GM18909 (cell line): ENCODE data around the gene TRIM24.
"Not testable (repeated sequence)": the region's sequence is repeated elsewhere in the genome, so short reads cannot be mapped to it uniquely, and the experiment has no call there.

ENCODE experiments used
- ATAC-seq: cut with Tn5 transposase; IDR thresholded peaks from one replicate; pipeline ENCODE4 v1.9.1; 2021; ENCODE audit warnings: mild to moderate bottlenecking; ENCODE audit not compliant: unreplicated experiment, poor library complexity

Gene TRIM24

DNA sequence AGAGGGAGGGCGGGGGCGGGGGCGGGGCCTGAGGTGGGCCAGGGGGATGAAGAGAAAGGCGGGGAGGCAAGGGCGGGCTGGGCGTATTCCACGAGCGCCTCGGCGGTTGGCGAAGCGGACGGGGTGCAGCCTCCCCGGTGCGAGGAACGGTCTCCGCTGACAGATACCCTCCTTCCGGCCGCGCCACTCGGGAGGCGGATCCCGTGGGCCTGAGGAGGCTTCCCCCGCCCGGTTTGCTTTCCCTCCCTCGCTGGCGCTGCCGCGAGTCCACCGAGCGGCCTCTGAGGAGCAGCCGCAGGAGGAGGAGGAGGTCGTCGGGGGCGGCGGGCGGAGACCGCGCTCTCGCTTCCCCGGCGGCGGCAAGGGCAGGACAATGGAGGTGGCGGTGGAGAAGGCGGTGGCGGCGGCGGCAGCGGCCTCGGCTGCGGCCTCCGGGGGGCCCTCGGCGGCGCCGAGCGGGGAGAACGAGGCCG, at the start of gene TRIM24:
TRIM24 (plus strand) TSS at position 84 of the 473 bp plus-strand sequence; CDS start at position 374, 290 bp downstream.
- ATAC-seq: peak; percentile 78

DNA sequence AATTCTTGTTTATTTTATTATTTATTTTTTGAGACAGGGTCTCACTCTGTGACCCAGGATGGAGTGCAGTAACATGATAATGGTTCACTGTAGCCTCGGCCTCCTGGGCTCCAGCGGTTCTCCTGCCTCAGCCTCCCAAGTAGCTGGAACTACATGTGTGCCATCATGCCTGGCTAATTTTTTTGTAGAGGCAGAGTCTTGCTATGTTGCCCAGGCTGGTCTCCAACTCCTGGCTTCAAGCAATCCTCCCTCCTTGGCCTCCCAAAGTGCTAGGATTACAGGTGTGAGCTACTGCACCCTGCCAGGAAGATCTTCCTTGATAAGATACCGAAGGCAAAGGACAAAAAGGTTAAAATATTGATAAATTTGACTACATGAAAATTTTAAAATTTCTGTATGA, 48.0 kb upstream of the TRIM24 start:
- ATAC-seq: not testable (repeated sequence)

DNA sequence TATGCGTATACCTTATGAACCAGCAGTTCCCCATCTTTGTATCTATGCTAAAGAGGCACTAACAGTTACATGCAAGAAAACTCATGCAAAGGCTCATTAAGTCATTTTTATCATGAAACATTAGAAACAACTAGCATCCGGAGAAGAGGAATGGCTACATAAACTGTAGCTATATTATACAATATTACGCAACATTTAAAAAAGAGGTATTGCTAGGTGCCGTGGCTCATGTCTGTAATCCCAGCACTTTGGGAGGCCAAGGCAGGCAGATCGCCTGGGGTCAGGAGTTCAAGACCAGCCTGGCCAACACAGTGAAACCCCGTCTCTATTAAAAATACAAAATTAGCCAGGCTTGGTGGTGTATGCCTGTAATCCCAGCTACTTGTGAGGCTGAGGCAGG, 47.1 kb upstream of the TRIM24 start:
- not testable (repeated sequence) for ATAC-seq

DNA sequence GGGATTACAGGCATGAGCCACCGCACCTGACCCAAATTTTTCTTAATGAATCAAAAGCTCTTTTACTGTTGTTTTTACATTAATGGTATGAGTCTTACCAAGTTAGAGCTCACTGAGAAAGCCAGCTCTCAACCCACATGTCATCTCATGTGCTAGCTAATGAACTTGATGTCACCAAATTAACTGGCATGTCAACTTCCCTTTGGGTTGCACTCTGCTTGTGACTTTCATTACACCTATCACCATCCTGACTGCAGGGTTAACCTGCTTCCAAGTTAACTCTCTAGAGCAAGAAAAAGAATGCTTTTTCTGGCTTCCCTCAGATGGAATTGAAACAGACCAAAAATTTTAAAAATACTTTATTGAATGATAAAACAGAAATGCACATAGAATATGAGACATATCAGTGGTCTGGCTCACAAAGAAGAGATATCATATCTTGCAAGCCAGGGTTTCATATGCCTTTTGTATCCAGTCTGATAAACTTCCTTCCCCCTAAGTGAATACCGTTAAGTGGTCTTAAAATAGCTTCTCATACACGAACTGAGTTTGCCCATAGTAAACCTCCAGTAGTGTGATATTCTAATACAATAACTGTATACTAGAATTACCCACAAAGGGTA, 42.9 kb upstream of the TRIM24 start:
- no peak for ATAC-seq

DNA sequence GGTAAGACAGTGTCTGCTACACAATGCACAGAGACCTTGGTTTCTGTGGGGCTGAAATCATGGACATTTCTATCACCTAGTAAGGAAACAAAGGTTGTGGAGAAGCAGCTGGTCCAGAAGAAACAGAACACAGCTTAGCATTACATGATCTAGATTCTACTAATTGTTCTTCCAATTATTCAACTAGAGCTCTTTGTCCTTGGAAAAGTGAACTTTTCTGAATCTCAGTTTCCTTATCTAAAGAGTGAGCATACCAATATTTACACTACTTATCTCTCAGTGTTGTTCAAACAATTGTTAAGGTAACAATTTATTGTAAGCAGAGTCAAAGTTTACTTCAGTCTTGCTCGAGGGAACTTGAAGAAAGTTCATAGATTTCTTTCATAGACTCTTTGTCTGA, 42.3 kb upstream of the TRIM24 start:
- no peak for ATAC-seq

DNA sequence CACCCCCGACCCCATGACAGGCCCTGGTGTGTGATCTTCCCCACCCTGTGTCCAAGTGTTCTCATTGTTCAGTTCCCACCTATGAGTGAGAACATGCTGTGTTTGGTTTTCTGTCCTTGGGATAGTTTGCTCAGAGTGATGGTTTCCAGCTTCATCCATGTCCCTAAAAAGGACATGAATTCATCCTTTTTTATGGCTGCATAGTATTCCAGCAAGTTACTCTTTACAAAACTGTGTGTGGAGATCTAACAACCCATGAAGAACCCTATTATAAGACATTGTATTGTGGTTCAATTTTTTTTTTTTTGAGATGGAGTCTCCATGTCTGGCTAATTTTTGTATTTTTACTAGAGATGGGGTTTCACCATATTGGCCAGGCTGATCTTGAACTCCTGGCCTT, 41.7 kb upstream of the TRIM24 start:
- not testable (repeated sequence) for ATAC-seq

DNA sequence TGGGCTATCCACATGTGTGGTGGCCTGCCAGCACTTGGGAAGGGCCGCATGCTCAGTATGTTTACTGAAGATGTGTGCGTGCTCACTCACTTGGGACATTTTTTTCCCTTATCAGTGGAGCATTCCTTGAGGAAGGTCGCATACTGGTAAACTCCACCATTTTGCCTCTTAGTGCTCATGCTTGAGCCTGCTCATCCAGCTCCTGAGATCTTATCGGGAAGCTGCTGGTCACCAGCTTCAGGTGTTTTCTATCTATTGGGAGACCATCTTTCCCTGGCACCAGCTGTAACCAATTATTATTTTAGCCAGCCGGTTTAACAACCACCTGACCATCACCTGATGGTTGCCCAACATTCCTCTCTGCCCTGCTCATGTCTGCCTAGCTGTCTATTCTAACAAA, 35.0 kb upstream of the TRIM24 start:
- no peak for ATAC-seq

DNA sequence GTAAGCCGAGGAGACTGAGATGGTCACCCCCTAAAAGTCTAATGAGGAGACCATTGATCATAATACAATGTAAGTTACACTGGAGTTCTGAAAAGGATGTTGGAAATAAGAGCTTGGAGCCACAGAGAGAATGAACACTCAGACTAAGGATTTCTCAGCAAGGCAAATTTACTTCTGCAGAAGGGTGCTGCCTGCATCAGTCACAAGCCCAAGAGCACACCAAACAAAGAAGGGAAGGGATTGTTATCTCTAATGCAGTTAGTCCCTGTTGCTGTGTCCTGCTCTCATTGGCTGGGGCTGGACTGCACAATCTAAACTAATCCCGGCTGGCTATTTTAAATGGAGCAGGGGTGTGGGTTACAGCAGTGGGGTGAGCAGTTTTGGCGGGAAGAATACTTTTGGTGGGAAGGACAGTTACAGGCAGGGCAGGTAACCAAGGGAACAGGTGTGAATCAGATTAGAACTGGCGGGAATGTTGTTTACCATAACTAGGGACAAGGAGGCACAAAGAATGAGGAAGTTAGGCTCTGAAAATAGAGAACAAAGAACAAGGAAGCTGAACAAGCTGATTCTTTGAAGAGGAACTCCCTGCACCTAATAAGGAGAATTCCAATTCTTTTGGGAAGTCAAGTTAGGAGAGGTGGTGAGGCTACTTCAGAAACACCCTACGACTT, 30.3 kb upstream of the TRIM24 start:
- ATAC-seq: no peak

DNA sequence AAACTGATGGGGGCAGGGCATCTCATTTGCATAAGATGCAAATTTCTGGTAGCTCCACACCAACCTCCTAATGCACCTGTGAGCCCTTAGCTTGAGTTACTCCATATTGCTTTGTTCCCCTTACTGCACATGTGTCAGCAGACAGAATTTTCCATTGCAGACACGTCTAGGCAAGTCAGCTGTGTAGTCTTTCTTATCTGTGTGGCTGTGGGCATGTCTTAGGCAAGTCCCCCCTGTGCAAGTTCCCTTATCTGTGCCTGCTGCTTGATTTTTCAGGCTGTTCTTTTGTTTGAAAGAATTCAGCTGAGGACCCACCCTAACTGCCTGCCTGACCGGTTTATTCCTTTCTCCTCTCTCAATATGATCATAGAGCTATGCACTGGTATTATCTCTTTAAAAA, 28.5 kb upstream of the TRIM24 start:
- ATAC-seq: no peak

DNA sequence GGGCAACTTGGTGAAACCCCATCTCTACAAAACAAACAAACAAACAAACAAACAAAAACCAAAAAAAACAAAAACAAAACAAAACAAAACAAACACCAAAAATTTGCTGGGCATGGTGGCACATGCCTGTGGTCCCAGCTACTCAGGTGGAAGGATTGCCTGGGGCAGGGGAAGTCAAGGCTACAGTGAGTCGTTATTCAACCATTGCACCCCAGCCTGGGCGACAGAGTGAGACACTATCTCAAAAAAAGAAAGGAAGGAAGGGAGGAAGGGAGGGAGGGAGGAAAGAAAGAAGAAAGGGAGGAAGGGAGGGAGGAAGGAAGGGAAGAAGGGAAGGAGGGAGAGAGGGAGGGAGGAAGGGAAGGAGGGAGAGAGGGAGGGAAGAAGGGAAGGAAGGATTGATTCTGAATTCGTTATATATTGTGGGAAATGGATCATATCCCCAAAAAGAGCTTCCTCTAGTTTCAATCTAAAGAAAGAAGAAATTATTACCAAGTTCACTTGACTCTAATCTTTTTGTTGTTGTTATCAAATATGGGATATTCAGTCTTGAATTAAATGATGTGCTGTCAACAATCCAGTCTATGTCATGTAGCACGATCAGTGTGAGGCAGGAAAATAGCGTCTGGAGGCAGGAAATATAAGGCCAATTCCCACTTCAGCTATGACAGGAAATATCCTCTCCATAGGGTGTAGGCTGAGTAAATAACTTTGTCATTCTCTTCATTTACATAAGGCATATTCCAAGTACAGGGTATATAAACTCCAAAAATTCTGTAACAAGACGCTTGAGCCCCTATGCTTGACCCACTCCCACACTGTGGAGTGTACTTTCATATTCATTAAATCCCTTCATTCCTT, 26.2 kb upstream of the TRIM24 start:
- no peak for ATAC-seq

DNA sequence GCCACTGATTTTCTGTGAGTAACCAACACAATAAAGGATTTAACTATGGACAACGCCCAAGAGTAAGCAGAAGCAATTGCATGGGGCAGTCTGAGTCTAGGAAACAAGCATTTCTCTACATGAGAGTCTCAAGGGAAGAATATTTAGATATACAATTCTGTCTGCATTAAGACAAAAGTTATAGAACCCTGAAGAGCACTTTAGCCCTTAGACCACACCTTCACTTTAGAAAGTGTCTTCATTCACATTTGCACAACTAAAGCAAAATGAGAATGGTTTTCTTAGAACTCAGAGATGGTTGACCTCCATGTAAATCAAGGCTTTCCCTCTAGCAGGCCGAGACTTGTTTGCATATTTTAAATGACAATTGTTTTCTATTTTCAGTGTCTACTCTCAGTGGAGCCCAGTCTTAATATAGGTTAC, 25.5 kb upstream of the TRIM24 start:
- no peak for ATAC-seq

DNA sequence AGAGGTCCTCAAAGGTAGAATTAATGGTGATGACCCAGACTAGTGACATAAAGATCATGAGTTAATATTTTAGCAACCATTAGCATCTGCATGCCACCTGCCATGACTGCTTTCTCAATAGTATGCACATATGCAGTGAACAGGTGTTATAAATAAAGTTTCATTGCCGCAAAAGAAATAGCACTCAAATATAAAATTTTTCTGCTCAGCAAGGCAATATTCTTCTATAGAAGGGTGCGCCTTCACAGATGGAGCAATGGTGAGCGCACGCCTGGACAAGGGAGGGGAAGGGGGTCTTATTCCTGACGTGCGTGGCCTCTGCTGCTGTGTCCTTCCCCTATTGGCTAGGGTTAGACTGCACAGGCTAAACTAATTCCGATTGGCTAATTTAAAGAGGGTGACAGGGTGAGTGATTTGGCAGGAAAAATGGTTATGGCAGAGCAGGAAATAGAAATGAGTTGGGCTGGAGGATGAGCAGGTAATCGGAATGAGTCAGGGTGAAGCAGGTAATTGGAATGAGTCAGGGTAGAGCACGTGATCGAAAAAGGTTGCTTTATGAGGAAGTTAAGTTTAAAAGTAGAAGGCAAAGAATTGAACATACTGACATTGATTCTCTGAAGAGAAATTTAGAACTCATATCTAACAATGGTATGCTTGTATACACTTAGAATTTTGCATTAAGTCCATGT, 24.7 kb upstream of the TRIM24 start:
- ATAC-seq: no peak

DNA sequence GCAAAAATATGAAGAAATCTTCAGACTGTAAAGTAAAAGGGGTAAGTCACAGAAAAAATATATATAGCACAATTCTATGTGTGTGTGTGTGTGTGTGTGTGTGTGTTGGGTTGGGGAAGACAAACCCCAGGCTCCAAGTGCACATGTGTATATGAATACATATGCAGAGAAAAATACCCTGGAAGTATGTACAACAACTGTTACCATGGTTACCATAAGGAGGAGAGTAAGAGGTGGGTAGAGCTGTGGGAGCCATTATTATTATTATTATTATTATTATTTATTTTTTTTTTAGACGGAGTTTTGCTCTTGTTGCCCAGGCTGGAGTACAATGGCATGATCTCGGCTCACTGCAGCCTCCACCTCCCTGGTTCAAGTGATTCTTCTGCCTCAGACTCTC, 23.7 kb upstream of the TRIM24 start:
- no peak for ATAC-seq

DNA sequence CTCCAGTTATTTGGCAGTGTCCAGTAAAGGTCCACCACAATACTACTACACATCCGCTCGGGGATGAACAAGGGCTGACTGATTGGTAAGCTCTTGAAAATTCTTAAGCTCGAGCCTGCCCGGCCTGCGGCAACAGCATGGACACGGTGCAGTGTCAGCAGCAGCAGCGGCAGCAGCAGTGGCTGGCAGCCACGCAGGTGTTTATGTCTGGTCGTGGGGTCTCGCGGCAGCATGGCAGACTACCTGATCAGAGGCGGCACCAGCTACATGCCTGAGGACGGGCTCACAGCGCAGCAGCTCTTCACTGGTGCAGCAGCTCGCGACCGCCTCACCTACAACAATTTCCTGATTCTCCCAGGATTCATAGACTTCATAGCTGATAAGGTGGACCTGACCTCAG, 19.6 kb upstream of the TRIM24 start:
- no peak for ATAC-seq

DNA sequence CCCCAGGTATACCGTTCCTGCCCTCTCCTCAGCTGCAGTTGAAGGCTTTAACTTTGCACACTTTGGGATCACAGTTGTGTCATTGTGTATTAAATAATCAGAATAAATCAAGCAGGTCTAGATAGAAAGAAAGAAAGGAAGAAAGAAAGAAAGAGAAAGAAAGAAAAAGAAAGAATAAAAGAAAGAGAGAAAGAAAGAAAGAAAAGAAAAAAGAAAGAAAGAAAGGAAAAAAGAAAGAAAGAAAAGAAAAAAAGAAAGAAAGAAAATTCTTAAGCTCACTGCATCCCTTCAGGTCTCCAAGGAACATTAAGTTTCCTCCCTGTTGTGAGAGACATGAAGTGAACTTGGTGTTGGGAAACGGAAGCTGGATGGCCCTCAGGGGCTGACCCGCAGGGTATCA, 17.2 kb upstream of the TRIM24 start:
- ATAC-seq: no peak

DNA sequence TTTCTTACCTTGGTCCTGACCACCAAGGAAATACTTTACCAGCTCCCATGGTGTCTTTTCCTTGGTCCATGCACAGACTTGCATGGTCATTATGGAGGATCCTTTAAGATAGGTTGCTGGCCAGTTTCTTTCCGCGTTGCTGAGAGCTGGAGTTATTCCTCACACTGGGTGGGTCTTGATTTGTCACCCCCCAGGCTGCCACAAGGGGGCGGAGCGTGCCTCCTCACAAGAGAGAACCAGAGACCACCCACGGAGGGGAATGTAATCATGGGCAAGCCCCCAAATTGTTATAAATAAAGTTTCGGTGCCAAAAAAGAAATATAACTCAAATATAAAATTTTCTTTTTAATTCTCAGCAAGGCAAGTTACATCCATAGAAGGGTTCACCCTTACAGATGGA, 10.5 kb upstream of the TRIM24 start:
- ATAC-seq: no peak

DNA sequence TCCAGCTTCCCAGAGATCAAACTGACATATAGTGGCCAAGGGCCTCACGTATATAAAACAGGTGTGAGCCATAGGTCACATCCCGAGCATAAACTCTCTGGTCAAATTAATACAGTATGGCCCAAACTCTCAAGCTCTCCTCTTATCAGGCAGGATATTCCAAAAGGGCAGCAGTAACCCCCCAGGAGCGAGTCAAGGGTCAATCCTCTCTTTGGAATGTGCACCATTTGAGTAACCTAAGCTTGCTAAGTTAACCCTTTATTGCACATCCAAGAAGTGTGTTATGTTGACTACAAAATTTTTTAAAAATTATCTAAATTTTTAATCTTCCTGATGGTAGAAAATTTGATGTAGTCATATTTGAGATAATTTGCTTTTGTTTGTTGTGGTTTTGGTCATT, 4.5 kb upstream of the TRIM24 start:
- ATAC-seq: no peak

DNA sequence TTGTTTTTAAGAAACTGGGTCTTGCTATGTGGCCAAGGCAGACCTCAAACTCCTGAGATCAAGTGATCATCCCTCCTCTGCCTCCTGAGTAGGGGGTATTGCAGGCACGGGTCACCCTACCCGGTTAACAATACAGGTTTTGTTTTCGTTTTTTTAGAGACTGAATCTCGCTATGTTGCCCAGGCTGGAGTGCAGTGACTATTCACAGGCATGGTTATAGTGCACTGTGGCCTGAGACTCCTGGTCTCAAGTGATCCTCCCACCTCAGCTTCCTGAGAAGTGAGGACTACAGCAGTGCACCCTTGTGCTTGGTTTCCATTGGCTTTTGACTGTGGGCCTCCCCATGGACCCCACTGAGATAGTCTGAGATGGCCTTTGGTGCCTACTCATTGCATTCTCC, 3.8 kb upstream of the TRIM24 start:
- ATAC-seq: no peak

DNA sequence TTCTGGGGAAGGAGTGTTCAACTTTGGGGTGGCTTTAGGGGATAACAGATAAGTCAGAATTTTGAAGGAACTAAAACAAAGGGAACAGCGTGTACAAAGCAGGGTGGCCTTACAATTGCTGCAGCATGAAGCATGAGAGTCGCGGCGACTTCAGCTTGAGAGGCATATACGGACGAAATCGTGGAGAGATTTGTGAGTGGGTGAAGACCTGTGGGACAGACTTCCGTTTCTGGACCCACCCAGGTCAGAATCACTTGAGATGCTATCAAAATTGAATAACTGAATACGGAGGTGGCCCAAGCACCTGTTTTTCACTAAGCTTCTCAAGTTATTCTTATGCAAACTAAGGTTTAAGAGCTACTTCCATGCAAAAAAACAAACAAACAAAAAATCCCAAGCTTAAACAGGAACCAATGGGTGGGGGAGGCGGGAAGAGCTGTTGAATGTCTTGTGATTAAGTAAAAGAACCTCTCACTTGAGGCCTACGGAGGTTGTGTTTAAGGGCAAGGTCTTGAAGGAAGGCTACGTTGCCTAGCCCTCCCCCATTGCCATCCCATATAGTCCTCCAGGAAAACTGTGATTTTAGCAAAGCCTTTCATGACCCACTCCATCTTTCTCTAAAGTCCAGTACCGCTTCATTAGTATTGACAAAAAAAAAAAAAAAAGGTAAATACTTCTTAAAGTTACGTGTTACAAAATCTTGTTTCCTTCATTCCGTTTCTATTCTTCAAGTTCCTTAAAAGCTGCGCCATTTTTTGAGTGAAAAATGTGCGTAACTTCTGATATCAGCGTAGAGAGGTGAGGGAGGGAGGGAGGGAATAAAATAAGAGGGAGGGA, 1.3 kb upstream of the TRIM24 start:
- no peak for ATAC-seq
